ENCODE measurements around the gene LRRN3. TPM values are rescaled to one million over a fixed set of nuclear protein-coding genes. Genes with fewer than 3 reads are reported as not detected.
"Not testable (repeated sequence)": the region's sequence is repeated elsewhere in the genome, so short reads cannot be mapped to it uniquely, and the experiment has no call there.

Gene LRRN3
- total RNA-seq, 5 donors from 2014 or later (not counting 1 experiment from before 2014, with no cell fraction given), result 18.5 to 106 (median 52.3) TPM

GRCh38 chr7:111059833-111060232 is 31.1 kb upstream of the LRRN3 start:
- peaks cover 0 to 4% of the 10 kb centered on the region in 2 donors for H3K36me3 ChIP-seq (ENCODE audit: control insufficient read depth in 2 of 2, extremely low read depth in 1 of 2, insufficient read depth in 1 of 2, low read length in 1 of 2)
- no peak overlapping the region for H3K4me3 ChIP-seq (ENCODE audit: control insufficient read depth in 1 of 2, extremely low read depth in 1 of 2, low read length in 1 of 2)
- peaks cover 0 to 21% of the 10 kb centered on the region in 2 experiments for H3K4me1 ChIP-seq (ENCODE audit: control insufficient read depth in 1 of 2, extremely low read depth in 1 of 2, insufficient read depth in 2 of 2, low read length in 2 of 2)
- H3K27ac Mint-ChIP-seq, result no peak overlapping the region
- H3K27me3 Mint-ChIP-seq, result no peaks in the 10 kb centered on the region
- H3K9me3 Mint-ChIP-seq, result peaks cover 11 to 17% (median 12%) of the 10 kb centered on the region in 3 donors
- ChIA-PET CTCF (no interaction called here), POLR2A (no interaction called here)
- peaks cover 10 to 40% (median 15%) of the 10 kb centered on the region in 3 donors for H3K4me1 Mint-ChIP-seq
- DNase-seq (no peak), ATAC-seq (replicated peaks in 1 of 4) (no peak)
- no peaks in the 10 kb centered on the region for H3K9me3 ChIP-seq
- H3K27me3 ChIP-seq (replicated peaks in 1 of 2; ENCODE audit: control insufficient read depth in 2 of 2, extremely low read depth in 1 of 2, insufficient read depth in 2 of 2, low read length in 1 of 2), result no peaks in the 10 kb centered on the region
- H3K36me3 Mint-ChIP-seq, result peaks cover 12% of the 10 kb centered on the region
- no peak overlapping the region for H3K27ac ChIP-seq (ENCODE audit: low read length)
- no peak overlapping the region for H3K4me3 Mint-ChIP-seq

- Histone ChIP-seq H3K27ac (ENCODE audit: low read length) (no peak overlapping the region), H3K36me3 (ENCODE audit: control insufficient read depth in 2 of 2, extremely low read depth in 1 of 2, insufficient read depth in 1 of 2, low read length in 1 of 2) (peaks cover 0 to 4% of the 10 kb centered on the region in 2 donors), H3K9me3 (no peaks in the 10 kb centered on the region), H3K4me1 (ENCODE audit: control insufficient read depth in 1 of 2, extremely low read depth in 1 of 2, insufficient read depth in 2 of 2, low read length in 2 of 2) (peaks cover 0 to 10% of the 10 kb centered on the region in 2 experiments), H3K27me3 (replicated peaks in 1 of 2; ENCODE audit: control insufficient read depth in 2 of 2, extremely low read depth in 1 of 2, insufficient read depth in 2 of 2, low read length in 1 of 2) (no peaks in the 10 kb centered on the region), H3K4me3 (ENCODE audit: control insufficient read depth in 1 of 2, extremely low read depth in 1 of 2, low read length in 1 of 2) (no peak overlapping the region)
- Mint-ChIP-seq H3K27ac (no peak overlapping the region), H3K9me3 (peaks cover 11 to 21% (median 13%) of the 10 kb centered on the region in 3 donors), H3K4me3 (no peak overlapping the region), H3K4me1 (peaks cover 4 to 27% (median 4%) of the 10 kb centered on the region in 3 donors), H3K27me3 (no peaks in the 10 kb centered on the region), H3K36me3 (peaks cover 16% of the 10 kb centered on the region)
- DNase-seq, result no peak
- POLR2A ChIA-PET, result no interaction called here
- CTCF ChIA-PET, result no interaction called here
- no peak for ATAC-seq (replicated peaks in 1 of 4)
- WGBS (ENCODE audit: insufficient coverage), result 100% methylated on average over 1 of the region's 1 CpG
These were observed 27.8 kb upstream of the LRRN3 start for GRCh38 chr7:111063166-111063565.

- POLR2A ChIA-PET, result no interaction called here
- WGBS (ENCODE audit: insufficient coverage), result 80% methylated on average over 2 of the region's 4 CpGs
- Mint-ChIP-seq H3K4me3 (no peak overlapping the region), H3K36me3 (peaks cover 11% of the 10 kb centered on the region), H3K27me3 (no peaks in the 10 kb centered on the region), H3K4me1 (peaks cover 15 to 29% (median 16%) of the 10 kb centered on the region in 3 donors), H3K9me3 (peaks cover 7 to 15% (median 12%) of the 10 kb centered on the region in 3 donors), H3K27ac (no peak overlapping the region)
- Histone ChIP-seq H3K27me3 (replicated peaks in 1 of 2; ENCODE audit: control insufficient read depth in 2 of 2, extremely low read depth in 1 of 2, insufficient read depth in 2 of 2, low read length in 1 of 2) (no peaks in the 10 kb centered on the region), H3K36me3 (ENCODE audit: control insufficient read depth in 2 of 2, extremely low read depth in 1 of 2, insufficient read depth in 1 of 2, low read length in 1 of 2) (peaks cover 0 to 4% of the 10 kb centered on the region in 2 donors), H3K9me3 (no peaks in the 10 kb centered on the region), H3K27ac (ENCODE audit: low read length) (no peak overlapping the region), H3K4me3 (ENCODE audit: control insufficient read depth in 1 of 2, extremely low read depth in 1 of 2, low read length in 1 of 2) (no peak overlapping the region), H3K4me1 (ENCODE audit: control insufficient read depth in 1 of 2, extremely low read depth in 1 of 2, insufficient read depth in 2 of 2, low read length in 2 of 2) (peaks cover 0 to 26% of the 10 kb centered on the region in 2 experiments)
- DNase-seq, result no peak
- ATAC-seq (replicated peaks in 1 of 4), result no peak
- CTCF ChIA-PET, result no interaction called here
These were observed 23.7 kb upstream of the LRRN3 start for GRCh38 chr7:111067251-111067650.

GRCh38 chr7:111067682-111068081 is 23.2 kb upstream of the LRRN3 start:
- ChIA-PET POLR2A (no interaction called here), CTCF (no interaction called here)
- H3K9me3 ChIP-seq, result no peaks in the 10 kb centered on the region
- no peak for ATAC-seq (replicated peaks in 1 of 4)
- H3K4me3 ChIP-seq (ENCODE audit: control insufficient read depth in 1 of 2, extremely low read depth in 1 of 2, low read length in 1 of 2), result no peak overlapping the region
- peaks cover 0 to under 1% of the 10 kb centered on the region in 2 donors for H3K36me3 ChIP-seq (ENCODE audit: control insufficient read depth in 2 of 2, extremely low read depth in 1 of 2, insufficient read depth in 1 of 2, low read length in 1 of 2)
- no peak overlapping the region for H3K27ac Mint-ChIP-seq
- H3K36me3 Mint-ChIP-seq, result peaks cover 11% of the 10 kb centered on the region
- no peak overlapping the region for H3K4me3 Mint-ChIP-seq
- peaks cover 7 to 12% (median 9%) of the 10 kb centered on the region in 3 donors for H3K9me3 Mint-ChIP-seq
- no peak overlapping the region for H3K27ac ChIP-seq (ENCODE audit: low read length)
- peaks cover 16 to 32% (median 16%) of the 10 kb centered on the region in 3 donors for H3K4me1 Mint-ChIP-seq
- H3K27me3 ChIP-seq (replicated peaks in 1 of 2; ENCODE audit: control insufficient read depth in 2 of 2, extremely low read depth in 1 of 2, insufficient read depth in 2 of 2, low read length in 1 of 2), result no peaks in the 10 kb centered on the region
- DNase-seq, result no peak
- peaks cover 0 to 27% of the 10 kb centered on the region in 2 experiments for H3K4me1 ChIP-seq (ENCODE audit: control insufficient read depth in 1 of 2, extremely low read depth in 1 of 2, insufficient read depth in 2 of 2, low read length in 2 of 2)
- WGBS (ENCODE audit: insufficient coverage), result no CpG with 5 or more reads among the region's 2 CpGs
- no peaks in the 10 kb centered on the region for H3K27me3 Mint-ChIP-seq

GRCh38 chr7:111068618-111069017 is 22.3 kb upstream of the LRRN3 start:
- no peak overlapping the region for H3K4me3 Mint-ChIP-seq
- H3K4me1 Mint-ChIP-seq, result peaks cover 22 to 40% (median 23%) of the 10 kb centered on the region in 3 donors
- no peak overlapping the region for H3K27ac ChIP-seq (ENCODE audit: low read length)
- H3K27me3 ChIP-seq (replicated peaks in 1 of 2; ENCODE audit: control insufficient read depth in 2 of 2, extremely low read depth in 1 of 2, insufficient read depth in 2 of 2, low read length in 1 of 2), result no peaks in the 10 kb centered on the region
- no peak overlapping the region for H3K4me3 ChIP-seq (ENCODE audit: control insufficient read depth in 1 of 2, extremely low read depth in 1 of 2, low read length in 1 of 2)
- ChIA-PET POLR2A (no interaction called here), CTCF (interaction anchor here in 1 of 2 donors (0.9 kb wide), 1 partner anchor 27 kb away, joined by 4 read pairs; no protein-coding TSS in a partner anchor)
- no peaks in the 10 kb centered on the region for H3K27me3 Mint-ChIP-seq
- no CpG with 5 or more reads among the region's 2 CpGs for WGBS (ENCODE audit: insufficient coverage)
- peaks cover 8% of the 10 kb centered on the region for H3K36me3 Mint-ChIP-seq
- no peaks in the 10 kb centered on the region for H3K36me3 ChIP-seq (ENCODE audit: control insufficient read depth in 2 of 2, extremely low read depth in 1 of 2, insufficient read depth in 1 of 2, low read length in 1 of 2)
- peaks cover 0 to 32% of the 10 kb centered on the region in 2 experiments for H3K4me1 ChIP-seq (ENCODE audit: control insufficient read depth in 1 of 2, extremely low read depth in 1 of 2, insufficient read depth in 2 of 2, low read length in 2 of 2)
- DNase-seq (no peak), ATAC-seq (replicated peaks in 1 of 4) (no peak)
- H3K9me3 Mint-ChIP-seq, result peaks cover 4 to 8% (median 6%) of the 10 kb centered on the region in 3 donors
- no peak overlapping the region for H3K27ac Mint-ChIP-seq
- no peaks in the 10 kb centered on the region for H3K9me3 ChIP-seq

- Histone ChIP-seq H3K4me3 (ENCODE audit: control insufficient read depth in 1 of 2, extremely low read depth in 1 of 2, low read length in 1 of 2) (no peak overlapping the region), H3K36me3 (ENCODE audit: control insufficient read depth in 2 of 2, extremely low read depth in 1 of 2, insufficient read depth in 1 of 2, low read length in 1 of 2) (no peaks in the 10 kb centered on the region), H3K4me1 (ENCODE audit: control insufficient read depth in 1 of 2, extremely low read depth in 1 of 2, insufficient read depth in 2 of 2, low read length in 2 of 2) (peaks cover 0 to 48% of the 10 kb centered on the region in 2 experiments), H3K9me3 (no peaks in the 10 kb centered on the region), H3K27me3 (replicated peaks in 1 of 2; ENCODE audit: control insufficient read depth in 2 of 2, extremely low read depth in 1 of 2, insufficient read depth in 2 of 2, low read length in 1 of 2) (no peaks in the 10 kb centered on the region), H3K27ac (ENCODE audit: low read length) (no peak overlapping the region)
- Mint-ChIP-seq H3K4me3 (no peak overlapping the region), H3K27ac (no peak overlapping the region), H3K9me3 (peaks cover 0 to 4% (median 0%) of the 10 kb centered on the region in 3 donors), H3K4me1 (peaks cover 46 to 67% (median 48%) of the 10 kb centered on the region in 3 donors), H3K27me3 (no peaks in the 10 kb centered on the region), H3K36me3 (peaks cover 3% of the 10 kb centered on the region)
- ATAC-seq (replicated peaks in 1 of 4) (no peak), DNase-seq (no peak)
- ChIA-PET CTCF (no interaction called here), POLR2A (no interaction called here)
These were observed 19.4 kb upstream of the LRRN3 start for GRCh38 chr7:111071556-111071955.

GRCh38 chr7:111072658-111073057 is 18.3 kb upstream of the LRRN3 start:
- H3K4me3 ChIP-seq (ENCODE audit: control insufficient read depth in 1 of 2, extremely low read depth in 1 of 2, low read length in 1 of 2); CTCF ChIA-PET; H3K4me3 Mint-ChIP-seq; POLR2A ChIA-PET; DNase-seq; H3K27me3 ChIP-seq (replicated peaks in 1 of 2; ENCODE audit: control insufficient read depth in 2 of 2, extremely low read depth in 1 of 2, insufficient read depth in 2 of 2, low read length in 1 of 2); H3K27ac ChIP-seq (ENCODE audit: low read length); H3K9me3 Mint-ChIP-seq; ATAC-seq (replicated peaks in 1 of 4); H3K27me3 Mint-ChIP-seq; H3K36me3 ChIP-seq (ENCODE audit: control insufficient read depth in 2 of 2, extremely low read depth in 1 of 2, insufficient read depth in 1 of 2, low read length in 1 of 2); H3K36me3 Mint-ChIP-seq; H3K27ac Mint-ChIP-seq; H3K9me3 ChIP-seq: not testable (repeated sequence)
- whole genome bisulfite sequencing (ENCODE audit: insufficient coverage), result 100% methylated on average over 3 of the region's 9 CpGs
- H3K4me1 ChIP-seq (ENCODE audit: control insufficient read depth in 1 of 2, extremely low read depth in 1 of 2, insufficient read depth in 2 of 2, low read length in 2 of 2), result peaks cover 0 to 56% of the 10 kb centered on the region in 2 experiments
- H3K4me1 Mint-ChIP-seq, result peaks cover 54 to 78% (median 57%) of the 10 kb centered on the region in 3 donors
